GM19455 (cell line): ENCODE data around the gene LCN15.
"Not testable (repeated sequence)": the region's sequence is repeated elsewhere in the genome, so short reads cannot be mapped to it uniquely, and the experiment has no call there.

ENCODE experiments used
- ATAC-seq: cut with Tn5 transposase; IDR thresholded peaks from one replicate; pipeline ENCODE4 v1.9.1; 2021; ENCODE audit not compliant: unreplicated experiment

LCN15 gene

GRCh38 chr9:136794281-136794999 is 30.1 kb upstream of the LCN15 start:
- ATAC-seq: no peak

- ATAC-seq: no peak
Measured at GRCh38 chr9:136793086-136793946, 29.0 kb upstream of the LCN15 start.

GRCh38 chr9:136792321-136793085 is 28.2 kb upstream of the LCN15 start:
- ATAC-seq: no peak

GRCh38 chr9:136791516-136792276 is 27.4 kb upstream of the LCN15 start:
- peak; percentile 13 for ATAC-seq

- peak; percentile 80 for ATAC-seq
Measured at GRCh38 chr9:136790640-136791515, 26.6 kb upstream of the LCN15 start, which contains the start of gene TMEM141. TMEM141 (plus strand) TSS chr9:136791344; CDS start chr9:136791371, 27 bp downstream.

- no peak for ATAC-seq
Measured at GRCh38 chr9:136789523-136789937, 25.2 kb upstream of the LCN15 start.

GRCh38 chr9:136788644-136789522 is 24.6 kb upstream of the LCN15 start:
- ATAC-seq: not testable (repeated sequence)

- no peak for ATAC-seq
Measured at GRCh38 chr9:136787690-136788400, 23.5 kb upstream of the LCN15 start.

GRCh38 chr9:136786983-136787382 is 22.7 kb upstream of the LCN15 start:
- ATAC-seq: not testable (repeated sequence)

GRCh38 chr9:136786451-136786850 is 22.1 kb upstream of the LCN15 start:
- ATAC-seq: no peak

GRCh38 chr9:136785565-136786355 is 21.4 kb upstream of the LCN15 start:
- ATAC-seq: not testable (repeated sequence)

- ATAC-seq: no peak
Measured at GRCh38 chr9:136784997-136785361, 20.7 kb upstream of the LCN15 start.

- no peak for ATAC-seq
Measured at GRCh38 chr9:136784249-136784996, 20.1 kb upstream of the LCN15 start.

GRCh38 chr9:136782452-136782851 is 18.1 kb upstream of the LCN15 start:
- ATAC-seq: no peak

GRCh38 chr9:136779808-136780207 is 15.5 kb upstream of the LCN15 start:
- no peak for ATAC-seq

GRCh38 chr9:136777359-136777758 is 13.0 kb upstream of the LCN15 start:
- no peak for ATAC-seq

GRCh38 chr9:136776947-136777346 is 12.6 kb upstream of the LCN15 start:
- no peak for ATAC-seq
